T47D (cell line): ENCODE measurements around the gene SLC45A3.
A peak's percentile ranks its signal among the peaks of the same experiment; 100 is the strongest.
"Not testable (repeated sequence)": the region's sequence is repeated elsewhere in the genome, so short reads cannot be mapped to it uniquely, and the experiment has no call there.

ENCODE experiments used
- DNase-seq, 2 experiments: peaks; one replicate each; pipeline versions ENCODE4 v3.0.0 to v3.0.0-alpha.2; 2011 to 2012; ENCODE audit warnings: low read depth in 1 of 2, low spot score in 1 of 2
- JUND ChIP-seq: IDR thresholded peaks from 2 replicates; pipeline ENCODE4 v1.6.1; 2012; ENCODE audit warnings: low read depth
- in situ Hi-C: cut with HindIII; loops from 2 replicates; pipeline ENCODE4 v1.10.0; 2016; ENCODE audit warnings: low sequenced_read_pairs, low pct_unique_long_range_greater_than_20kb

The SLC45A3 gene

DNA sequence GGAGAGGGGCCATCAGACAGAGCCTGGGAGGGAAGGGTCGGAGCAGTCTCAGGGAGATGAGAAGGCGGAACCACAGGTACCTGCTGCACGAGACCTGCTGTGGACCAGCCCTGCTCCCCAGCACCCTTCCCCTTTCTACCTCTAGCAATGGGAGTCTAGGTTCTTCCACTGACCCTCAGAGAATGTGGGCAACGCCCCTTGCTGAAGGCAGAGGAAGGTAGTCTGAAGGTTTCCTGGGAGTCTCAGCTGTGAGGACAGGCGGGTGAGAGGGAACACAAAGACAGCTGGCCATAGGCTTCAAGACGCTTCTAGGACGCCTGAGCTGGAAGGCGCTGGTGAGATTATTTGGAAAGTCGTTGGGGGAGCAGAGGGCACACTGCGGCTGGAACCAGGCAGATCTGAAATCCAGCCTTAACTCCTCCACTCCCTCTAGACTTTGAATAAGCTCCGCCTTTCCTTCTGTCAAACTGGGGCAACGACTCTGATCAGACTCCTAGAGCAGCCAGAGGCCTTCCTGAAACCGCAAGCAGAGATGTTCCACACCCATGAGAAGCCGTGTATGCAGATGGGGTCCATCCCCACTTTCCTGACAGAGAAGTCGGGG is 18.1 kb downstream of the SLC45A3 start:
- in situ Hi-C loops: no loop called here
- no peak for TF ChIP-seq JUND

DNA sequence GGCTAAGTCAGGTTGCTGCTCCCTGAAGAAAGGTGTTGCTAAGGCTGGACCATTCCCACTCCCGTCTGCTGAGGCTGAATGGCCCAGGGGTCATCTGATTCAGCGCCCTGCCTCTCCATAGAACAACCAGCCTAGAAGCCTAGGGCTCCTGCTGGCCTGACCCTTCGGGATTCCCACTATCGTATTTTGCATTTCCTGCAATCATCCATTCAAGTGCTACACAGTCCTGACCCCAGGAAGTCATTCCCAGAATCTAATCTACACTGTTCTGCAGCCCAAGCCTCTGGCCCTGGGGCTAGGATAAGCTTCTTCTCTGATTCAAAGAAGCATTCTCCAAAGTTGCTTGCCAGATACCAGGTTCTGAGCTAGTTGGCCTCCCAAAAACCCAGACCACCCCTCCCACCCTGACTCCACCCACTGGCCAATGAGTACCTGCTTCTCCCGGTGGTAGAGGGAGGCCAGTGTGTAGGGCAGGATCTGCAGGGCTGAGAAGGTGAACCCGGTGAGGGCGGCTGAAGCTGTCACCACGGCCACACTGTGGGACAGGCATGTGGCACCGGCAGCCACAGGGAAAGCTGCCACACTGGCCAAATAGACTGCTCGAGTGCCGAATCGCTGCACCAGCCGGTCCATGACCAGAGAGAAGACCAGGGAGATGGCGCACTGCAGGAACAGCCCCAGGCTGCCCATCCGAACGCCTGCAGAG is 18.7 kb downstream of the SLC45A3 start:
- in situ Hi-C loops: no loop called here
- TF ChIP-seq JUND: no peak
- DNase-seq: no peak

More for the DNA sequence above, 18.1 kb downstream of the SLC45A3 start:
- no peak for DNase-seq

DNA sequence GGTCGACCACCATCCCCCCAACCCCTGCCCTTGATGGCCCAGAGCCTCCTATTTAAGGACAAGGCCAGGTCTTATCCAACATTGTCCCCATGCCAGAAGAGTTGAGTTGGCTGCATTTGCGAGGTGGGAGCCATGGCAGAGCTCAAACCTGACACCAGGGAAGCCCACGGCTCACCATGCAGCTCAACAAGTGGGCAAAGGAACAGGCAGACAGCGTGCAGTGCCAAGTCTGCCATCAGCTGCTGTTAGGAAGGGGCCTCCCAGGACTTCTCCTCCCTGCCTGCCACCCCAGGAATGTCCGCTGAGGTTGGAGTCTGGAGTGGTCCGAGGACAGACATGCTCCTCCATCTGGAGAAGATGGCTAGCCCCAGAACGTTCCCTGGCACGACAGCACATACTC is 19.9 kb downstream of the SLC45A3 start:
- no peak for TF ChIP-seq JUND
- no peak for DNase-seq
- in situ Hi-C loops: no loop called here

GRCh38 chr1:205658943-205659581 is 21.2 kb downstream of the SLC45A3 start:
- TF ChIP-seq JUND: no peak
- in situ Hi-C loops: no loop called here
- peak; percentile 81 to 92 for DNase-seq

- DNase-seq: no peak
- no peak for TF ChIP-seq JUND
- in situ Hi-C loops: no loop called here
Measured at GRCh38 chr1:205656236-205656635, 24.1 kb downstream of the SLC45A3 start.

GRCh38 chr1:205652984-205653383 is 27.3 kb downstream of the SLC45A3 start:
- no peak for TF ChIP-seq JUND
- in situ Hi-C loops: no loop called here
- DNase-seq: no peak

DNA sequence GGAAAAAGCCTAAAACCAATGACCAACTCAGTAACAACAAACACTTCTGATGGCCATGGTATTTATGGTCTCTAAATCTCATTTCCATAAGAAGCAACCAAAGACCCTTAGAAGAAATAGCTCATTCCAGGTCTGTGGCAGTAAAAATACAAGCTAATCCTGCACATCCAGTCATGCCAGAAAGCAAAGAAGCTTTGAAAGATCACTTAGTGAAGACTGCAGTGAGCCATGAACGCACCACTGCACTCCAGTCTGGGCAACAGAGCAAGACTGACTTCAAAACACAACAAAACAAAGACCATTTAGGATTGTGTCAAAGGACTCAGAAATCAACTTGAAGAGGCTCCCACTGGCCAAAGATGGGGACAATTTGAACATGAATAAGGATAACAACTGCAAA is 30.1 kb downstream of the SLC45A3 start:
- in situ Hi-C loops: no loop called here
- DNase-seq: no peak

GRCh38 chr1:205645519-205645918 is 34.8 kb downstream of the SLC45A3 start:
- in situ Hi-C loops: no loop called here
- TF ChIP-seq JUND: no peak
- DNase-seq: no peak

More for the DNA sequence above, 30.1 kb downstream of the SLC45A3 start:
- no peak for TF ChIP-seq JUND

GRCh38 chr1:205642679-205643307 is 37.5 kb downstream of the SLC45A3 start:
- in situ Hi-C loops: no loop called here
- TF ChIP-seq JUND: no peak
- no peak for DNase-seq

DNA sequence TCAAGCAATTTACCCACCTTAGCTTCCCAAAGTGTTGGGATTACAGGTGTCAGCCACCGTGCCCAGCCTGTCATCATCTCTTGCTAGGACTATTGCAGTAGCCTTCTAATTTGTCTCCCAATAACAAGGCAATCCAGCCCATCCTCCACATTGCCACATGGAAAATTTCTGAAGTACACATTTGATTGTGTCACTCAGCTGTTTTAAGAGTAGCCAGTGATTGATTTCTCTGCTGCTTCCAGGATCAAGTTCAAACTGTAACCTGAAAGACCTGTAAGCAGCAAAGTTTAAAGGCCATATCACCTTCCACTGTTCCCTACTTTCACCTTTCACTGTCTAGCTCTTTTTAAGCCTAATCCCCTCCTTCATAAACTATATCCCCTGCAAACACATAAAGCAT is 40.7 kb downstream of the SLC45A3 start:
- no peak for TF ChIP-seq JUND
- DNase-seq: no peak
- in situ Hi-C loops: no loop called here

- TF ChIP-seq JUND: no peak
- in situ Hi-C loops: no loop called here
- DNase-seq: no peak
Measured at GRCh38 chr1:205637854-205638468, 42.3 kb downstream of the SLC45A3 start.

DNA sequence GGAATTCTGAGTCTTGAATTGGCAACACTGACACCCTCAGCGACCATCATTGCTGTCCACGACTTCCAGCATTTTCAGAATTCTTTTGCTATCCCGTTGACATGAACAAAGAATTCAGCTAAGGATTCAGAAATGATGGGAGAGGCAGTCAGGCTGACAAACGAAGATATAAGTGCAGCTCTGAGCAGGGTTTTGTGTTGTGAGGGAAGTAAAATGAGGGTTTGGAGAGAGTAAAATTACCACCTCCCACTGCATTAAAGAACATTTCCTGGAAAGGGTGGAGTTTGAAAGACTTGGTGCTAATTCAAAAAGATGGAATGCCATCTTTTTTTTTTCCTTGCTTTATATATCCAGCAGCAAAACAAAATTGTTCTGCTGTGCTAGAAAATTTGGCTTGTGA is 43.6 kb downstream of the SLC45A3 start:
- DNase-seq: no peak
- in situ Hi-C loops: no loop called here
- no peak for TF ChIP-seq JUND

DNA sequence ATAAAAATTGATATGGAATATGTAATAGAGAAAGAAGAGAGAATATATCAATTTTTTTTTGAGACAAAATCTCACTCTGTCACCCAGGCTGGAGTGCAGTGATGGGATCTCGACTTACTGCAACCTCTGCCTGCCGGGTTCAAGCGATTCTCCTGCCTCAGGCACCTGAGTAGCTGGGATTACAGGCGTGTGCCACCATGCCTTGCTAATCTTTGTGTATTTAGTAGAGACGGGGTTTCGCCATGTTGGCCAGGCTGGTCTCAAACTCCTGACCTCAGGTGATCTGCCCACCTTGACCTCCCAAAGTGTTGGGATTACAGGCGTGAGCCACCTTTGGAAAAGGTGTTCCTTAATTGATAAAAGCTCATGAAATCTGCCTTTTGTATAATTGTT is 44.2 kb downstream of the SLC45A3 start:
- DNase-seq, in situ Hi-C loops: not testable (repeated sequence)
